H1 (cell line): ENCODE measurements around the gene JAK2. TPM values are rescaled to one million over a fixed set of nuclear protein-coding genes. Genes with fewer than 3 reads are reported as not detected.

Experiments
- CTCF ChIA-PET: fragments of 300-600 bp; sonication (Branson Sonifier 250); formaldehyde crosslinking; loops from one replicate; lab custom pipeline; 2021; ENCODE audit not compliant: partially characterized antibody; lab: Charles Lee
- POLR2A ChIA-PET: fragments of 300-600 bp; sonication (Branson Sonifier 250); formaldehyde crosslinking; loops from one replicate; lab custom pipeline; 2021; ENCODE audit warnings: inconsistent platforms; ENCODE audit not compliant: partially characterized antibody; lab: Charles Lee
- DNase-seq, 2 experiments: peaks; one replicate each; pipeline versions ENCODE4 v3.0.0 to v3.0.0-alpha.2; 2010 to 2022; ENCODE audit warnings: low spot score in 2 of 2, low read depth in 1 of 2, mixed read lengths in 1 of 2
- FAIRE-seq: peaks from 2 replicates; lab custom pipeline; 2011; peaks lifted over from hg19 to GRCh38; lab: Jason Lieb, UNC
- H2AFZ ChIP-seq: 2 replicates; pipeline ENCODE4 v1.8.1; 2012; ENCODE audit warnings: low read length, inconsistent platforms
- H2AK5ac ChIP-seq: 2 replicates; pipeline ENCODE4 v1.6.1; 2013; ENCODE audit warnings: low read depth, low read length
- H2BK120ac ChIP-seq: replicated peaks from 2 replicates; pipeline ENCODE3; 2013; ENCODE audit warnings: low read depth, low read length, inconsistent platforms
- H2BK12ac ChIP-seq: 2 replicates; pipeline ENCODE4 v1.6.1; 2013; ENCODE audit warnings: low read depth, low read length
- H2BK15ac ChIP-seq: 2 replicates; pipeline ENCODE4 v1.6.1; 2013; ENCODE audit warnings: low read length
- H2BK20ac ChIP-seq: 2 replicates; pipeline ENCODE4 v1.6.1; 2013; ENCODE audit warnings: low read length
- H2BK5ac ChIP-seq: 2 replicates; pipeline ENCODE4 v1.6.1; 2013; ENCODE audit warnings: low read depth, low read length
- H3K14ac ChIP-seq: 2 replicates; pipeline ENCODE4 v1.6.1; 2013; ENCODE audit warnings: inconsistent platforms; ENCODE audit not compliant: insufficient read length
- H3K18ac ChIP-seq: 2 replicates; pipeline ENCODE4 v1.6.1; 2013; ENCODE audit warnings: low read length; ENCODE audit errors: extremely low read depth
- H3K23ac ChIP-seq: 2 replicates; pipeline ENCODE4 v1.6.1; 2013; ENCODE audit warnings: inconsistent platforms; ENCODE audit not compliant: insufficient read length
- H3K23me2 ChIP-seq: 2 replicates; pipeline ENCODE4 v1.6.1; 2013; ENCODE audit warnings: low read depth, low read length
- H3K27ac ChIP-seq: 2 replicates; pipeline ENCODE4 v1.6.1; 2011; ENCODE audit warnings: low read depth, low read length, inconsistent platforms
- H3K27me3 ChIP-seq, 4 experiments: replicated peaks in 1 of 4; 1 replicate in 1 of 4; 2 replicates in 3 of 4; pipeline versions ENCODE4 v1.6.1 to v1.8.1; 2011 to 2013; ENCODE audit warnings: low read length in 3 of 4, mild to moderate bottlenecking in 3 of 4, inconsistent platforms in 2 of 4, mixed read lengths in 2 of 4, moderate library complexity in 1 of 4; ENCODE audit not compliant: control insufficient read depth in 3 of 4, insufficient read depth in 3 of 4; ENCODE audit errors: extremely low read depth in 1 of 4
- H3K36me3 ChIP-seq, 4 experiments: 2 replicates each; pipeline versions ENCODE4 v1.6.1 to v1.8.1; 2011 to 2013; ENCODE audit warnings: mild to moderate bottlenecking in 4 of 4, low read length in 3 of 4, moderate library complexity in 2 of 4, control low read depth in 1 of 4, inconsistent platforms in 1 of 4; ENCODE audit not compliant: insufficient read depth in 4 of 4, control insufficient read depth in 2 of 4
- H3K4ac ChIP-seq: replicated peaks from 2 replicates; pipeline ENCODE3; 2013; ENCODE audit warnings: low read length, low read depth, mixed read lengths, inconsistent platforms; ENCODE audit not compliant: insufficient read length
- H3K4me1 ChIP-seq, 4 experiments: replicated peaks in 1 of 4; 1 replicate in 1 of 4; 2 replicates in 3 of 4; pipeline versions ENCODE4 v1.6.1 to v1.8.1; 2011 to 2013; ENCODE audit warnings: low read length in 3 of 4, inconsistent platforms in 2 of 4, mixed read lengths in 1 of 4; ENCODE audit not compliant: insufficient read depth in 4 of 4, control insufficient read depth in 3 of 4
- H3K4me2 ChIP-seq, 2 experiments: 2 replicates each; pipeline versions ENCODE4 v1.6.1 to v1.8.1; 2011 to 2013; ENCODE audit warnings: low read depth in 2 of 2, low read length in 2 of 2, control low read depth in 1 of 2, inconsistent platforms in 1 of 2, mild to moderate bottlenecking in 1 of 2; ENCODE audit not compliant: insufficient read depth in 1 of 2
- H3K4me3 ChIP-seq, 4 experiments: fragments of 200-600, 300-600 bp in 1 of 4; sonication (generic), shearing (Covaris generic), sonication (Bioruptor Twin) in 1 of 4; 2 replicates each; pipeline versions ENCODE4 v1.5.1 to v1.8.1; 2011 to 2016; ENCODE audit warnings: low read length in 4 of 4, low read depth in 3 of 4, control low read depth in 2 of 4, inconsistent platforms in 2 of 4, mild to moderate bottlenecking in 2 of 4, mixed read lengths in 1 of 4, moderate library complexity in 1 of 4; ENCODE audit not compliant: insufficient read depth in 2 of 4; ENCODE audit errors: extremely low read depth in 1 of 4
- H3K56ac ChIP-seq: replicated peaks from 2 replicates; pipeline ENCODE3; 2013; ENCODE audit warnings: low read depth, mild to moderate bottlenecking, mixed read lengths, low read length, inconsistent platforms; ENCODE audit not compliant: insufficient read length
- H3K79me1 ChIP-seq: 2 replicates; pipeline ENCODE4 v1.6.1; 2013; ENCODE audit warnings: low read depth, low read length, control low read depth
- H3K79me2 ChIP-seq, 2 experiments: 2 replicates each; pipeline versions ENCODE4 v1.6.1 to v1.8.1; 2012 to 2013; ENCODE audit warnings: low read length in 2 of 2, mild to moderate bottlenecking in 2 of 2, inconsistent platforms in 1 of 2; ENCODE audit not compliant: insufficient read depth in 2 of 2, control insufficient read depth in 1 of 2
- H3K9ac ChIP-seq, 4 experiments: replicated peaks in 1 of 4; 1 replicate in 1 of 4; 2 replicates in 3 of 4; pipeline versions ENCODE4 v1.6.1 to v1.8.1; 2011 to 2013; ENCODE audit warnings: low read depth in 3 of 4, low read length in 3 of 4, control low read depth in 2 of 4, mild to moderate bottlenecking in 2 of 4, moderate library complexity in 2 of 4, inconsistent platforms in 1 of 4; ENCODE audit errors: extremely low read depth in 1 of 4
- H3K9me3 ChIP-seq, 2 experiments: 2 replicates each; pipeline versions ENCODE4 v1.6.1 to v1.8.1; 2012 to 2013; ENCODE audit warnings: mild to moderate bottlenecking in 2 of 2, moderate library complexity in 2 of 2, control low read depth in 1 of 2, inconsistent platforms in 1 of 2, low read depth in 1 of 2, low read length in 1 of 2, mixed read lengths in 1 of 2; ENCODE audit not compliant: insufficient read depth in 2 of 2
- H4K20me1 ChIP-seq, 2 experiments: replicated peaks in 1 of 2; 2 replicates each; pipeline versions ENCODE3 to v1.8.1; 2011 to 2013; ENCODE audit warnings: inconsistent platforms in 2 of 2, low read length in 2 of 2, mild to moderate bottlenecking in 1 of 2; ENCODE audit not compliant: insufficient read depth in 2 of 2, control insufficient read depth in 1 of 2
- H4K5ac ChIP-seq: 2 replicates; pipeline ENCODE4 v1.6.1; 2013; ENCODE audit warnings: low read length, low read depth, mixed read lengths, inconsistent platforms; ENCODE audit not compliant: insufficient read length
- H4K8ac ChIP-seq: 2 replicates; pipeline ENCODE4 v1.8.0; 2013; ENCODE audit warnings: mild to moderate bottlenecking, moderate library complexity, low read length, inconsistent platforms; ENCODE audit not compliant: insufficient read depth; ENCODE audit errors: extremely low read depth
- H4K91ac ChIP-seq: replicated peaks from 2 replicates; pipeline ENCODE3; 2013; ENCODE audit warnings: low read length, mixed read lengths, inconsistent platforms; ENCODE audit not compliant: insufficient read length
- ASH2L ChIP-seq: fragments of 200-600, 300-600 bp; sonication (generic); IDR thresholded peaks from one replicate; pipeline ENCODE4 v1.7.1; 2017; ENCODE audit warnings: low read length
- CBX5 ChIP-seq: fragments of 300-800, 300-1000 bp; sonication (generic); IDR thresholded peaks from 2 replicates; pipeline ENCODE4 v1.7.1; 2016; ENCODE audit warnings: antibody characterized with exemption, low read length, low read depth
- CHD2 ChIP-seq: IDR thresholded peaks from 2 replicates; pipeline ENCODE4 v1.6.1; 2012; ENCODE audit warnings: low read length, improper control_type of control experiment
- EGR1 ChIP-seq: IDR thresholded peaks from 2 replicates; pipeline ENCODE4 v1.6.1; 2011; ENCODE audit warnings: low read depth, low read length, borderline replicate concordance
- FOSL1 ChIP-seq: IDR thresholded peaks from 2 replicates; pipeline ENCODE4 v1.6.1; 2011; ENCODE audit warnings: mild to moderate bottlenecking, low read depth, low read length, moderate library complexity; ENCODE audit not compliant: insufficient read depth
- HDAC6 ChIP-seq: IDR thresholded peaks from one replicate; pipeline ENCODE4 v1.7.1; 2012; ENCODE audit warnings: low read depth, mild to moderate bottlenecking, inconsistent platforms, low read length, moderate library complexity
- KDM1A ChIP-seq: fragments of 200-600, 300-600 bp; sonication (generic); IDR thresholded peaks from 2 replicates; pipeline ENCODE4 v1.7.1; 2016; ENCODE audit warnings: mild to moderate bottlenecking, low read length, borderline replicate concordance
- MAX ChIP-seq: IDR thresholded peaks from 2 replicates; pipeline ENCODE4 v1.6.1; 2012; ENCODE audit warnings: inconsistent platforms
- NANOG ChIP-seq: IDR thresholded peaks from 2 replicates; pipeline ENCODE4 v1.6.1; 2011; ENCODE audit warnings: low read length, low read depth, mild to moderate bottlenecking, inconsistent platforms; ENCODE audit not compliant: insufficient read depth, poor library complexity, severe bottlenecking
- POLR2A ChIP-seq, 2 experiments: IDR thresholded peaks; 1 replicate in 1 of 2; 2 replicates in 1 of 2; pipeline ENCODE4 v1.6.1; 2011; ENCODE audit warnings: low read depth in 2 of 2, low read length in 2 of 2, mild to moderate bottlenecking in 2 of 2; ENCODE audit errors: control extremely low read depth in 1 of 2
- RAD21 ChIP-seq, 2 experiments: IDR thresholded peaks in 1 of 2; conservative IDR thresholded peaks in 1 of 2; 2 replicates each; pipeline ENCODE4 v1.6.1; 2011; ENCODE audit warnings: low read depth in 2 of 2, low read length in 2 of 2, improper control_type of control experiment in 1 of 2, inconsistent platforms in 1 of 2, mild to moderate bottlenecking in 1 of 2, moderate library complexity in 1 of 2
- RFX5 ChIP-seq: IDR thresholded peaks from 2 replicates; pipeline ENCODE4 v1.6.1; 2011; ENCODE audit warnings: low read depth, low read length, improper control_type of control experiment, borderline replicate concordance
- SIN3A ChIP-seq, 2 experiments: IDR thresholded peaks in 1 of 2; conservative IDR thresholded peaks in 1 of 2; 2 replicates each; pipeline ENCODE4 v1.6.1; 2011 to 2012; ENCODE audit warnings: low read length in 2 of 2, improper control_type of control experiment in 1 of 2, low read depth in 1 of 2, mild to moderate bottlenecking in 1 of 2
- SUZ12 ChIP-seq: fragments of 200-600 bp; sonication (generic); IDR thresholded peaks from 2 replicates; pipeline ENCODE4 v1.6.1; 2012; ENCODE audit warnings: mild to moderate bottlenecking, inconsistent platforms, low read length, moderate library complexity, mixed read lengths
- WGBS, 2 experiments: shearing (Covaris generic) in 1 of 2; methylation state at CpG; one replicate each; pipeline versions ENCODE4 v1.1.6 to v1.1.7; 2013 to 2015; ENCODE audit warnings: low lambda C conversion rate in 2 of 2, mixed read lengths in 2 of 2, inconsistent platforms in 1 of 2, low coverage in 1 of 2, missing lambda C conversion rate in 1 of 2; ENCODE audit not compliant: insufficient replicate concordance in 2 of 2, insufficient coverage in 1 of 2, insufficient read length in 1 of 2; ENCODE audit errors: extremely low coverage in 1 of 2, missing lambda C conversion rate in 1 of 2; 5-methylcytosine and 5-hydroxymethylcytosine counted together
- polyA plus RNA-seq, 7 experiments: library from polyadenylated mRNA; depleted of rRNA in 3 of 7; stranded (reverse) in 5 of 7; unstranded in 2 of 7; fragments of >200 nt in 5 of 7; fragments of 200-250 nt in 2 of 7; gene quantifications; 1 replicate in 5 of 7; 2 replicates in 1 of 7; 4 replicates in 1 of 7; pipeline versions ENCODE4 v1.2.1 to v1.2.3, GENCODE V29; 2011 to 2013; ENCODE audit warnings: missing spikeins in 2 of 7, mixed read lengths in 2 of 7
- total RNA-seq: library from RNA; stranded (reverse); fragmentation: NEBNext Ultra II Directional; extraction: Animal tissue kit (Norgen Biotek cat#: 25700); gene quantifications from 2 replicates; pipeline ENCODE4 v1.2.1, GENCODE V29; 2021

JAK2 gene
- total and polyA plus RNA-seq, 2 of the 8 experiments (the other 6 are each of a cell fraction or from before 2014, with no cell fraction given), result 0.50 to 2.1 TPM

- no peaks in the 10 kb centered on the region for H4K20me1 ChIP-seq
- H2BK12ac ChIP-seq, result no peak overlapping the region
- no peaks in the 10 kb centered on the region for H3K79me2 ChIP-seq
- no peak for DNase-seq
- no peak overlapping the region for H3K14ac ChIP-seq
- no peak overlapping the region for H3K56ac ChIP-seq
- no peak overlapping the region for H2BK15ac ChIP-seq
- no peak overlapping the region for H2BK120ac ChIP-seq
- no peak for FAIRE-seq
- H3K27ac ChIP-seq, result no peak overlapping the region; the same call in 1 of the 2 replicates
- H3K18ac ChIP-seq, result no peak overlapping the region
- no peaks in the 10 kb centered on the region for H3K23me2 ChIP-seq
- no peak overlapping the region for H4K5ac ChIP-seq
- H3K4me1 ChIP-seq, result no peaks in the 10 kb centered on the region
- 92% methylated on average over 25 of the region's 28 CpGs; no CpG with 5 or more reads in 1 of the 2 experiments for WGBS, 2 experiments
- no peak overlapping the region for H3K9ac ChIP-seq
- no peaks in the 10 kb centered on the region for H3K79me1 ChIP-seq
- H3K9me3 ChIP-seq, result peaks cover 0 to 11% of the 10 kb centered on the region in 2 experiments; a peak in 1 of 4 replicates
- no peak overlapping the region for H3K4me3 ChIP-seq
- H4K8ac ChIP-seq, result no peak overlapping the region
- H4K91ac ChIP-seq, result no peak overlapping the region
- H2BK5ac ChIP-seq, result no peak overlapping the region
- H2AK5ac ChIP-seq, result no peak overlapping the region
- ChIA-PET CTCF (interaction anchor here (0.6 to 1.2 kb wide), 2 partner anchors 22 to 357 kb away, joined by 3 to 4 read pairs; no protein-coding TSS in a partner anchor), POLR2A (no interaction called here)
- H3K27me3 ChIP-seq, result no peaks in the 10 kb centered on the region
- H3K4ac ChIP-seq, result no peak overlapping the region
- H3K23ac ChIP-seq, result no peak overlapping the region
- H3K4me2 ChIP-seq, result no peak overlapping the region
- no peak overlapping the region for H2BK20ac ChIP-seq
- H2AFZ ChIP-seq, result no peak overlapping the region
- H3K36me3 ChIP-seq, result peaks cover 0 to 5% (median 0%) of the 10 kb centered on the region in 4 experiments; a peak in 1 of 8 replicates
- no peak for TF ChIP-seq ASH2L
- TF ChIP-seq HDAC6, result no peak
- no peak for TF ChIP-seq SUZ12
- TF ChIP-seq POLR2A (IDR thresholded peaks at IDR 0.05; ENCODE audit: control extremely low read depth in 1 of 2, low read depth in 2 of 2, low read length in 2 of 2), result no peak
- TF ChIP-seq MAX, result no peak
- TF ChIP-seq NANOG, result no peak
- no peak for TF ChIP-seq EGR1
- TF ChIP-seq RFX5, result no peak
- no peak for TF ChIP-seq SIN3A (conservative IDR thresholded peaks at IDR 0.05 in 1 of 2, IDR thresholded peaks at IDR 0.05 in 1 of 2; ENCODE audit: low read depth in 1 of 2, low read length in 2 of 2)
- no peak for TF ChIP-seq KDM1A
- TF ChIP-seq CBX5, result no peak
- no peak for TF ChIP-seq RAD21 (IDR thresholded peaks at IDR 0.05 in 1 of 2, conservative IDR thresholded peaks at IDR 0.05 in 1 of 2; ENCODE audit: low read depth in 2 of 2, low read length in 2 of 2)
- no peak for TF ChIP-seq CHD2
- TF ChIP-seq FOSL1, result no peak
Observed at GRCh38 chr9:5111696-5112095, 126.6 kb downstream of the JAK2 start.
